Stimulated activated CD4-positive, alpha-beta T cell treated with anti-CD3 and anti-CD28 coated beads, TNF-alpha, amount 100 ng/mL, for 1 hour (primary cell): ENCODE measurements around the gene BMAL1.
A peak's percentile ranks its signal among the peaks of the same experiment; 100 is the strongest.
"Not testable (repeated sequence)": the region's sequence is repeated elsewhere in the genome, so short reads cannot be mapped to it uniquely, and the experiment has no call there.

Experiments used
- DNase-seq, 3 donors: peaks; one replicate each; pipeline ENCODE4 v3.0.0-alpha.2; 2020; ENCODE audit warnings: low read depth in 3 of 3, low spot score in 1 of 3

BMAL1 gene

DNA sequence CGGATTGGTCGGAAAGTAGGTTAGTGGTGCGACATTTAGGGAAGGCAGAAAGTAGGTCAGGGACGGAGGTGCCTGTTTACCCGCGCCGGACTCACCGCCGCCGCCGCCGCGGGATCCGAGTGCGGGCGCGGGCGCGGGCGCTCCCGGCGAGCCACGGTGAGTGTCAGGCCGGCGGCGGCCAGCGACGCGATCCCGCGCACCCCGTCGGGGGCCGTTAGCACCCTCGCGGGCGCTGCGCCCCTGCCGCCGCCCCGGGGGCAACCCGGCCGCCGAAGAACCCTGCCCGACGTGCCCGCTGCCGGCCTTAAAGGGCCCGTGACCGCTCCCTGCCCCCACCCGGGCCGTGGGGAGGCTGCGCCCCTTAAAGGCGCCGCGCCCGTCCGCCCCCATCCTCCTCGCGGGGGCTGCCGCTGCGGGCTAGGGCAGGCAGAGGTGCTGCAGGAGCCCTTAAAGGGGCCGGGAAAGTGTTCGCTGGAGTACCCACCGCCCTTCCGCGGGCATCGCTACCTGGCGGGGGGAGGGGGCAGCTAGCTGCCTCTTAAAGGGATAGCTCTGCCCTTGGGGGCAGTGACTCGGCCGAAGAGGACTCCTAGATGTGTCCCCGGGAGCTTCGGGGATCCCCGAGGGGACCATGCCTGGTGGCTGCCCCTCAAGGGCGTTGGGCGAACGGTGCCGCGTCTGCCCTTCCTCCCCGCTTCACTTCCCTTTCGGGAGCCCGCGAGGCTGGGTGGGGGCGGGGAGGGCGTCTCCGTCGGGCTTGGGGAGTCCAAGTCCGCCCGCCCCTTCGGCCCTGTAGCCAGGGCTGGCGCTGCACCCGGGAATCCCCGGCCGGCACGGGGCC lies at the start of gene BMAL1:
Gene BMAL1 (plus strand): TSS at position 23 of the 841 bp plus-strand sequence. CDS start 76,519 bp downstream, outside the sequence.
- DNase-seq: peak in 2 of 3 donors; percentile 13 to 40

DNA sequence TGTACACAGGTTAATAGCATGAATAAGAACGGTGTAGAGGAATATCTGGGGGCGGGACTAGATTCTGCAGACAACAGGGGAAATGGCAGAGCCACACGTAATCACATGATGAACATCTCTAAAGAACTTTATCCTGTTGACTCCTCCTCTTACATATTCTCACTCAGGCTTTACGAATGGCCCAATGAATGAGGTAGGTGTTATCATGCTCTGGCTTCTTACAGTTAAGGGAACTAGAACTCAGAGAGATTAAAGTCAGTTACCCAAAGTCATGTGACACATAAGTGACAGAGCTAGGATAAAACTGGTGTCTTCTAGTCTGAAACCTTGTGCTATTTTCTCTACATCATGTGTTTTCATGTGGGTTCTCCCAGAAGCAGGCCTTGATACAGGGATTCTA lies 49.0 kb upstream of the BMAL1 start:
- DNase-seq: no peak

DNA sequence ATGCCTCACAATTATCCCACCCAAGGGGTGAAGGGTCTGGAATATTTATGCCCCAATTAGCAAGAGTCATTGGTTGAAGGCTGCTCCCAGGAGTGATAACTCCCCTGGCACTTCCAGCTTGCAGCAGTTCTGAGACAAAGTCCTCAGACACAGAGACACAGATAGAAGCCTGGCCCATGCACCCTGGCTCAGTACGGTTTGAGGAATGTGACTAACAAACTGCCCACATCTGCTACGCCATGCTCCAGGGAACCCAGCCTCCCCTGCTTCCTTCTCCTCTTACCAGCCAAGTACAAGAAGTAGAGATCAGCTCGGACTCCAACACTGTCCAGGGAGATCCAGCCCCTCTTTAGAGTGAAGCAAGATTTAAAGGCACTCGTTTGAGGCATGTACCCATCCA lies 48.5 kb upstream of the BMAL1 start:
- DNase-seq: no peak

DNA sequence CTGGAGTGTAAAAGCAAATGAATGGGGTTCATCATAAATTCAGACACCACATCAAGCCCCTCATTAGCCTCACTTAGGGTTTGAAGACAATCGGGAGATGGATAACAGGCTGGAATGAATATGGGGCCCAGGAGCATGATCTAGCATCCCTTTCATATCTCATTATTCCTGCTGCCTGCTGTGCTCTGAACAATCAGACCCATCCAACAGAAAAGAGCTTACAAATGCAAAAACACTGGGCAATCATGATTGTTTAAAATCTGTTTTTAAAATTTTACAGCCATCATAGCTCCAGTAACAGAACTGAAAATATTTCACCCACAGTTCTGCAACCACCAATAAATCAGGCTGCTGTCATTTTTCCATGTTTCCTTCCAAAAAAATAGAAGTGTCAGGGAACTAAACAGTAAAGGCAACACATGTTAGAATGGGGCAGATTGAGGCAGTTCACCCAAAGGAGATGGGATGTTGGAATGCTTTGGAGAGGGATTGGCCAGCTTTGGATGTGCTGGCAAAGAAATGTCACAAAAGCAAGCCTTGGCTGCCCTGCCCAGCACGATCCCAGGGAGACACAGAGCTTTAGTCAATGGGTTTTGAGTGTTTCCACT lies 47.8 kb upstream of the BMAL1 start:
- no peak for DNase-seq

DNA sequence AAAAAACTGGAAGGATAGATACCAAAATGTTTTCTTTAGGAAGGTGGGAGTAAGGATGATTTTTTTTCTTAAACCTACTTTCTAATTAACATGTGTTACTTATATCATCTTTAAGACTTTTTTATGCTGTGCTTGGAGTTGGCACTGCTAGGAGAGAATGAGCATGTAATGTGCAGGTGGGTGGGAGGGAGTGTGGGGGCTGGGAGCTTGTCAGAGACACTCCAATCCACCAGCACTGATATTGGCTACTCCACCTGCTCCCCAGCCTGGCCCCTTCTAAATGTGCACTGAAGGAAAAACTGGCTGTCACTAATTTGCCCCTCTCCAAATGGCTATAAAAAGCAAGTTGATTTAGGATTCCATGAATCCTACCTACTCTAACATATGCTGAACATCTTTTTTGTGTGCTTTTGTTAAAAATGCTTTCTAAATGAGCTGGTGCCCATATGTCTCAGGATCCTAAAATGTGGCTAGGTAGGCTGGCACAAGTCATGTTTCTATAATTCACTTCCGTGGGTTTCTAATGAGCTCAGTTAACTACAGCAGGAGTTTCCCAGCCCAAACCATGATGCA lies 44.3 kb upstream of the BMAL1 start:
- no peak for DNase-seq

DNA sequence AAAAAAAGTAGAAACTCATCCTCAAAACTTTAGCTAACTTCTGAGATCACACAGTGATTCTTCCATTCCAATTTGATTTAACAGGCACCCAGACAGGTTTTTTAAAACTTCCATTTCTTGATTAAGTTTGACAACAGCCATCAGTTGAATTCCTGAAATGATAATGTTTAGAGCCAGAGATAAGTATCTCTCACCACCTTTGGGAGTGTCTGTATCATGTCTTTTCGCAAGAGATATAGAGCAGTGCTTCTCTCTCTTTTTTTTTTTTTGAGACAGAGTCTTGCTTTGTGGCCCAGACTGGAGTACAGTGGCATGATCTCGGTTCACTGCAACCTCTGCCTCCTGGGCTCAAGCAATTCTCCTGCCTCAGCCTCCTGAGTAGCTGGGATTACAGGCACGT lies 41.7 kb upstream of the BMAL1 start:
- no peak for DNase-seq

DNA sequence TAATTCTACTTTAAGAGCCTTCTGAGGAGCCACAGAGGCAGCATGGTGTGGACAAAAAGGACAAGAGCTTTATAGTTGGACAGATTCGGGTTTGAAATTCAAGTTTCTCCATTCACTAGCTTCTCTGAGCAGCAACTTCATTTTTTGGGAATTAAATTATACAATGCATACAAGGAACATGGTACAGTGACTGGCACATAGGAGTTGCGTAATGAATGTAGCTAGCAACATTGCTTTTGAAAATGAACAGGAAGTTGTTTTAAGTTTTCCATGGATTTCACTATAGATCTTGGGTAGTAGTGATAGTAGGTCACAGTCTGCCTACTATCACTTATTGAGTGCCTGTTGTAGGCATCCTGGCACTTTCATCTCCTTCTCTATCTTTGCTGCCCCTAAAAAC lies 41.0 kb upstream of the BMAL1 start:
- no peak for DNase-seq

DNA sequence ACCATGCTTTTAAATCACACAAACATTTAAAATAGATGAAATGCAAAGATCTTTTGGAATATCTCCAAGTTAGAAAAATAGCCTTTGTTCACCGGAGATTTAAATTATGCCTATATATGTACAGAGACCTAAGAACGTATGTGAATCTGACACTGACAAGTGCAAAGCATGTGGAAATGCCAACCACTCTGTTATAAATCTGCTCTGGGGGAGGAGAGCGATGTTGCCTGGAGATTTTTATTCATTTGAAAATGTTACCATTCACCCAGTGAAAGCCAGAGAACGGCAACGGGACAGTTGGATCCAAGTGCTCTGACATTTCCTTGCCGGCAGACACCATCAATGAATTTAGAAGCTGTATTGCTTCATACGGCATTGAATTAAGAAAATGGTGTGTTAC lies 39.8 kb upstream of the BMAL1 start:
- DNase-seq: no peak

DNA sequence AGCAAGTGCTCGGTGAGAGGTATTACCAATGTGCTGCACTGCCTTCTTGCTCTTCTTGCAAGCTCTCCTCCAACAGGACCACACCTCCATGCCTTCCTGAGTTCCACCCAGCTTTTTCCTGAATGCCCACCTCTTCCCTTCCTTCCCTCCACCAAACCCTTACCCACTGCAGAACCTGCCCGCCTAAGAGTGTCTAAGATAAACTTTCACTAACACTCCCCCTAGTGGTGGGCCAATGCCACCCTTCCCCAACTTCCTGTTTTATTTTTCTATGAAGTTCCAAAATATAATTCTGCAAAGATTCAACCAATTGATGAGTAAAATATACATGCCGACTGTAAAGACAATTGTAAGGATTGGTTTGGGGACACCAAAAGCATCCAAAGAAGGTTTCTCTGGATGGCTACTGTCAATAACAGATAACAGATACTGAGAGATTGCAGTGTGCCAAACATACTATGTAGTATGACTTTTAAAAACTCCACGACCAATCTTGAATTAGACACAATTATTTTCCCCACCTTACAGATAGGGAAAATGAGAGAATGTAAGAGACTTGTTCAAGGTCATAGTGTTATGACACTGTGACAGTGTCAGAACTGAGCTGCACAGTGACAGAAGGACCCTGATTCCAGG lies 38.6 kb upstream of the BMAL1 start:
- DNase-seq: peak; percentile 2 to 26 (median 13)

DNA sequence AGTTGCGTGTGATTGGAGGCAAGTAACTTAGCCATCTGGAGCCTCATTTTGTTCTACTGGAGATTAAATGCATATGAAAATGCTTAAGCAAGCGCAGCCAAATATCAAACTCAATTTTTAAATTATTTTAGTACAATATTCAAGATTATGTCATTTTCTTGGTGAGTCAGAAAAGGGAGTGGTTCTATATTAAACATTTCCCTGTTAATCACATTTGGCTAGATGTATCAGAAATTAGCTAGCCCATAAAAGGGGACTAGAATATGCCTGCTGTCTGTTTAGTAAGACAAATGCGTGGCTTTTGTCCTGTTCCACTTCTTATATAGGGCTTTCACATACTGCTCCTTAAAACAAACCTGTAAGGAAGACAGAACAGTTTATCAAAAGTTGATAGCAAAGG lies 35.0 kb upstream of the BMAL1 start:
- no peak for DNase-seq

DNA sequence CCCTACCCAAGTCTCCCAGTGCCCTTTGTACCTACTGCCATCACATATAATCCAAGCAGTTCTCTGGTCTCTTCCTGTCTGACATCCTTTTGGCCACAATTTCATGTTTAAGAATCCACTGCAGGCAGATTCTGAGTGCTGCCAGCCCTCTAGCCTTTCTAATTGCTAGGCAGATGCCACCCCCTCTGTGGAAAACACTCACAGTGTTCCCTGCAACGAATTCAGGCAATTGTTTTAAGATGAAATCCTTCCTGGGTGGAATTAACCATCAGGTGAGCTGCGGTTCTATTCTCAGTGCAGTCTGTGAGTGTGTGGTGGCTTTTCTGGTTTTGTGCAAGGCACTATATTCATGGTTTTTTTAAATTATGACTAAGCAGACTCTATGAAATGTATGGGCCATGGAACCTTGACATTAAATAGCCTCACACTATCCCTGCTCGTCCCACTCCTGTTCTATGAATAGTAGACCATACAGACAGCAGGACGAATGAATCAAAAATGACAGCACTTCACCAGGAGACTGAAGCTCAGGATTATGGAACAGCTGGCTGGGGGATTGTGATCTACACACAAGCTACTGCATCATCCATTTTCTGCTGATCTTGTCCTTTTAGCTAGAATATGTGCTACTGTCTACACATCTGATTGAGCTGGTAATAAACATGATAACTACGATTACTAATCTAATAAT lies 29.8 kb upstream of the BMAL1 start:
- no peak for DNase-seq

DNA sequence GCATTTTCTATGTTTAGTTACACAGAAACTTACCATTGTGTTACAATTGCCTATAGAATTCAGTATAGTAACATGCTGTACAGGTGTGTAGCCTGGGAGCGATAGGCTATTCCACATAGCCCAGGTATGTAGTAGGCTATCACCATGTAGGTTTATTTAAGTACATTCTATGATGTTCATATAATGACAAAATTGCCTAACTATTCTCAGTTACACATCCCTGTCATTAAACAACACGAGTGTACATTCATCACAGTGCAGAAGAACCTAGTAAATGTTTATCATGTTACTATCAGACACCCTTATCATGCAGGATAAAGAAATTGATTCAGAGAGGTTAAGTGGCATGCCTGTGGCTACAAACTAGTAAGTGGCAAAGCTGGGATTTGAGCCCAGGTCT lies 28.4 kb upstream of the BMAL1 start:
- DNase-seq: no peak

DNA sequence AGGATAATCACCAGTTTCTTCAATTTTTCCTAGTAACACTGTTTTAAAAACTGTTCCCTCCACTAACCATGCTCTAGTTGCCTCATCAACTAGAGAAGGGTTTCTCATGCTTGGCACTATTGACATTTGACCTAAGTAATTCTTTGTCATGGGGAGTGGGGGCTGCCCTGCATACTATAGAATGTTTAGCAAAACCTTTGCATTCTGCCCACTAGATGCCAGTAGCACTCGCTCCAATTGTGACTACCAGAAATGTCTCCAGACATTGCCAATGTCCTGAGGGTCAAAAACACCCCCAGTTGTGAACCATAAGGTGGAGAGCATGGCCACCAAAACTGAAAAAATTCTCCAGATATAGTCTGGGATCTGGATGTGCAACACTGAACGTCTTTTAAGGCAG lies 27.6 kb upstream of the BMAL1 start:
- no peak for DNase-seq

DNA sequence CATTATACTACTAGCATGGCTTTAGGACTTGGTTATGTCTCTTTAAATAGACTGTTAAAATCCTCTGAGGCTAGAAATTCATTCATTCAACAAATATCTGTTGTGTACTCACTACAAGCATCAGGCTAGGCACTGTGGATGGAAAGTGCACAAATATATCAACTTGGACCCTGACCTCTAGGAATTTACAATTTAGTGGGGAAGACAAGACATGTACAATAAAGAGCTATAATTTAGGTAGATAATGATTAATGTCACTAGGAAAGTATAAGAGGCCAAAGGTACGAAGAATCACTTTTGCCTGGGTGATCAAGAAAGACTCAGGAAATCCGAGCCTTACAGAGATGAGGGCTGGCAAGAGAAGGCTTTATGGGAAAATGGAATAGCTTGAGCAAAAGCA lies 25.6 kb upstream of the BMAL1 start:
- DNase-seq: no peak

DNA sequence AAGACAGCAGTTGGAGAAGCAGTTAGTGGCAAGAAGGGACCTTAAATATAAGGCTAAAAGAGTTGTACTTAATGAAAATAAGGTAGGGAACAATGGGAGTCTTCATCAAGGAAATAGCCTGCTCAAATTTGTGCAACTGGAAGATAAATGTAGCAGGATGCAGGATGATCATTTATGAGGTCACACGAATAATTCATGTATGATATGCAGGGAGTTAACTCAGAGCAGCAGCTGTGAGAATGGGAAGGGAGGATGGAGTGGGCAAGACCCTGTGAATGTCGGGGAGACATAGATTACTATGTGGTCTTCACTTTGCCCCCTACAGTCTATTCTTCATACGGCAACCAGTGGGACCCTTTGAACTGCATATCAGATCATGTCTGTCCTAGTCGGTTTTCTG lies 25.2 kb upstream of the BMAL1 start:
- DNase-seq: no peak

DNA sequence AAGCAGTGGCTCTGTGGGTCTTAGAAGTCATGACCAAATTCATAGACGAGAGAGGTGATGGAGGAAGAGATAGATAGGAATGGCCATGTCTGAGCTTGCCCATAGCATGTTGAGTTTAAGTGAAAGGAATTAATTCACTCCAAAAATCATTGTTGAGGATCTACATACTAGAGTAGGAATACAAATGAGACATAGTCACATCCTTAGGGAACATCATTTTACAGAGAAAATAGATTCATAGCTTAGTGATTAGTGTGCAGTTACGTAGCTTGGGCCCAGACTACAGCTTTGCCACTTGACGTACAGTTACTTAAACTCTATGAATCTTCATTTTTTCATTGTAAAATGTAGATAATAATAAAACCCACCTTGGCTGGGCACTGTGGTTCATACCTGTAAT lies 21.4 kb upstream of the BMAL1 start:
- no peak for DNase-seq

DNA sequence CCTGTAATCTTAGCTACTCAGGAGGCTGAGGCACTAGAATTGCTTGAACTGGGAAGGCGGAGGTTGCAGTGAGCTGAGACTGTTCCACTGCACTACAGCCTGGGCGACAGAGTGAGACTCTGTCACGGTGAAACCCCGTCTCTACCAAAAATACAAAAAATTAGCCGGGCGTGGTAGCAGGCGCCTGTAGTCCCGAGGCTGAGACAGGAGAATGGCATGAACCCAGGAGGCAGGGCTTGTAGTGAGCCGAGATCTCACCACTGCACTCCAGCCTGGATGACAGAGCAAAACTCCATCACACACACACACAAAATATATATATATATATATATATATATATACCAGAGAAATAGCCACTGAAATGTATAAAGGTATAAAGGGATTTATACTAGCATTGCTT lies 19.5 kb upstream of the BMAL1 start:
- DNase-seq: not testable (repeated sequence)

DNA sequence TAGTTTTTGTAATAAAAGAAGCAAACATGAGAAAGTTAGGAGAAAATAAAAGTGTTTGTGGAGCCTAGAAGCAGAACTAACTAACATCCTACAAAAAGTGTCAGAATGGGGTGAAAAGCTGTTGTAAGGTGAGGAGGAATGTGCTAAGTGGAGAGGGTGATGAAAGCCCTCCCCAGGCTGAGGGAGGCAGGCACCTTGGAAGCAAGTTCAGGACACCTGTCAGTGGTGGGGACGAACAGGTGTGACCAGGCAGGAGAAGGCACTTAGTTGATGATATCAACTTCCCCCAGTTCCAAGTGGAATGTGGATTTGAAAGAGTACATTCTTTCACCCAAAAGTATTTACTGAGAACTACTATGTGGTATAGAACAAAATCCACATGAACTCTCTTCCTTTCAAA lies 18.7 kb upstream of the BMAL1 start:
- no peak for DNase-seq

DNA sequence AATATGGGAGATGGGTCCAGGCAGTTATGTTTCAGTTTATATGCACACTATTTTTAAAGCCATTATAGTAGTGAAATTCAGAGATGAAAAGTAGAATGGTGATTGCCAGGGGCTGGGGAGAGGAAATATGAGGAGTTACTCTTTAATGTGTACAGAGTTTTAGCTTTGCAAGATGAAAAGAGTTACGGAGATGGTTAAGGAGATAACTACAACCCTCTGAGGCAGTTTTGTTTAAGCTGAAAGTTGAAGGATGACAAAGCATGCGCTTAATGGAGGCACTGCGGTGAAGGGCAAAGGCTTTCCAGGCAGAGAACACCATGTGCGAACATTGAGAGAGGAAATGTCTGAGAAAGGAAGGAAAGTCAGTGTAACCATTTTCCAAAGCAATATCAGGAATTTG lies 18.2 kb upstream of the BMAL1 start:
- DNase-seq: no peak

DNA sequence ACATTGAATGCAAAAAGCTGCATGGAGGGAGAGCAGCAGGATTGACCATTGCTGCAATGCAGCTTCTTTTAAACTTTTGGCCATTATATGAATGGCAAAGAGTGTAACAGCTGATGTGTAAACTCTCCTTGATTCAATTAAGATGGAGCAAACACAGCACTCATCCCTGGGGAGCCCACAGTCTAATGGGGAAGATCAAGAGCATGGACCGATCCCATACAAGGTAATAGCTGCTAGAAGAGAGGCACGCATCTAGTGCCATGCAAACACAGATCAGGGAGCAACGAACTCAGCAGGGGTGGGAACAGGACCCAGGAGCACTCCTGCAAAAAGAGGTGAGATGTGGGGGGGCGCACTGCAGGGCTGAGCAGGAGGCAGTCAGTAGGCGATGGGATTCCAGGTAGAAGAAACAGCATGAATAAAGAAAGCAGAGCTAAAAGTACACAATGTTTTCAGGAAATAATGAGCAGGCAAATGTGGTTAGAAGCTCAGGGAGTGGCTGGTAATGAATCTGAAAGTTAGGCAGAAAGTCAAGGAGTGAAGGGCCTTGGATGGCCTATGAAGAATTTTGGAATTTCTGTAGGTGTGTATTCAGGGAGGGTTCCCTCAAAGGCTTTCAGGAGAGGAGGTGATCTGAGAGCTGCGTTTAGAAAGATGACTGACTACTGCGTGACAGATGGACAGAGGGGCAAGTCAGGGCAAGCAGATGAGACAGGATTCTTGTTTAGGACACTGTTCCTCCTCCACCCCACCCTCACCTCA lies 17.2 kb upstream of the BMAL1 start:
- no peak for DNase-seq
